GM19099 (cell line): ENCODE results near the gene MOB3A.

Experiments used
- POLR2A ChIP-seq: IDR thresholded peaks from 3 replicates; pipeline ENCODE4 v1.6.1; 2011; ENCODE audit warnings: low read depth; ENCODE audit not compliant: insufficient read length; ENCODE audit errors: extremely low read depth

The MOB3A gene

DNA sequence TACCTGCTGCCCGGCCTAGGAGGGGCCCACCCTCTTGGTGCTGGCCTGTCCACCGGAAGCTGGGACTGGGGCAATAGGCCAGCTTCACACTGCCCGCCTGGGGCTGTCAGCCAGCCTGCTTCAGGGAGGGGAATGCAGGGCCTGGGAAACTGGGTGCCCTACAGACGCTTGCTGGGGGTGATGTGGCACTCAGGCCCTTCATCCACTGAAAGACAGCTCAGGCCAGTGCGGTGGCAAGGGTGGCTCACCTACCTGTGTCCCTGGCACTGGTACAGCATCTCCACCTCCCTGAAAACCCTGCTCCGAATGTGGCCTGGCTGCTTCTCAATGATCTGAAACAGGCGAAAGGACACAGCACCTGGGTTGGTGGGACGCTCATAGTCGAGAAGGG is 52.9 kb downstream of the MOB3A start:
- no peak for TF ChIP-seq POLR2A

DNA sequence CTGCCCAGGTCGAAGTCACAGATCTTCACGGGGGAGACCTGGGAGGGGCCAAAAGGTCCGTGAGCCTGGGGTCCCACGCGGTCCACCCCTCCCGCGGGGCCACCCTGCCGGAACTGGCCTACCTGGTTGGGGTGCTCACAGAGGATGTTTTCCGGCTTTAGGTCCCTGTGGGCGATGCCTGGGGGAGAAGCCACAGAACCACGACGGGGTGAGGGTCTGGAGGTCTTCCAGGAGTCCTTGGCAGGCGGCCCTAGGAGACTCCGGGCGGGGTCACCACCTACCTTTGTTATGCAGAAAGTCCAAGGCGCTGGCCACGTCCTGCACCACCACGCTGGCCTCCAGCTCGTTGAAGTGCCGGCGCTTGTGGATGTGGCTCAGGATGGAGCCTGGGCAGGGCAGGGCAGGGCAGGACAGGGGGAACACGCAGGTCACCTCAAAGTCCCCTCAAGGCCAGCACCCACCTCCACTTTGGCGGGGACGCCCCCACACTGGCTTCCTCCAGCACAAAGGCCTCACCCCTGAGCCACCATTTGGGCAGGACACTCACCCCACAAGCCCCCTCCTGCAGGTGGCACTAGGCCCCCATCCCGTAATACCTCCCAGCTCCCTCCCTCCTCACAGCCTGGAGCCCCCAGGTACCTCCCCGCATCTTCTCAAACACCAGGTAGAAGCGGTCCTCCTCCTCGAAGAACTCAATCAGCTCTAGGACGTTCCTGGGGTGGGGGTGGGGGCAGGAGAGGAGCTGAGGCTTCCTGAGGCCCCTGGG is 53.5 kb downstream of the MOB3A start:
- no peak for TF ChIP-seq POLR2A

DNA sequence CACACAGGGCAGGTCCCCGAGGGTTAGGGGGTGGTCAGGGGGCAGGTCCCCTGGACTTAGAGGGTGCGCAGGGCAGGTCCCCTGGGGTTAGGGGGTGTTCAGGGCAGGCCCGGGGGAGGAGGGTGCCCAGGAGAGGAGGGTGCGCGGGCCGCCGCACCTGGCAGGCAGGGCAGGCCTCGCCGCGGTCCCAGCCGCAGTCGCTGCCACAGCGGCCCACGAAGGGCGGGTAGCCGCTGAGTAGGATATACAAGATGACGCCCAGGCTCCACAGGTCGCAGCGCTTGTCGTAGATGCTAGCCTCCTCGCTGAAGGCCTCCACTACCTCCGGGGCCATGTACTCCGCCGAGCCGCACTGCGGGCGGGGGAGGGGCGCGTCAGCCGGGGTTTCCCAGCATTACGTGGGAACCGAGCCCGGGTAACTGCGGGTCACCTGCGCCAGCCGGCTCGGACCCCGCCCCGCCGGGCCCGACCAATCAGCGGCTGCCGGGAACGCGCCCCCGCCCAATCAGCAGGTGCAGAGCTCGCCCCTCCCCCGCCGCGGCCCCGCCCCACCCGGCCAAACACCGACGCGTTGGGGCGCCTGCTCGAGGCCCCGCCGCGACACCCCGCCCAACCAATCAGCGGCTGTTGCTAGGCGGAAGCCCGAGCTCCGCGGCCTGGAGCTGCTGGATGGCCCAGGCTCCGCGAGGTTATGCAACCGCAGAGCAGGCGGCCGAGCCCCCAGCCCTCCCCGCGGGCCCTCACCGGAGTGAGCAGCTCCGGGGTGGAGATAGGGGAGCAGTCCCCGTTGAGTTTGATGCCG is 54.2 kb downstream of the MOB3A start:
- peak; percentile 71 for TF ChIP-seq POLR2A

DNA sequence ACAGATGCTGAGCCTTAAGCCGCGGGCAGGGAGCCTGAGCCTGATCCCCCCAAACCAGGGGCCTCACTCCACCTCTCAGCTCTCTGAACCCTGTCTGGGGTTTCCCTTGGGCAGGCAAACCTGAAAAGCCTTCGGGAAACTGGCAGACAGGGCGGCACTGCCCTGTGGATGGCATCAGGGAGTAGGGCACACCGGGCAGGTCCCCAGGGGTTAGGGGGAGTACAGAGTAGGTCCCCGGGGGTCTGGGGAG is 54.8 kb downstream of the MOB3A start:
- no peak for TF ChIP-seq POLR2A

DNA sequence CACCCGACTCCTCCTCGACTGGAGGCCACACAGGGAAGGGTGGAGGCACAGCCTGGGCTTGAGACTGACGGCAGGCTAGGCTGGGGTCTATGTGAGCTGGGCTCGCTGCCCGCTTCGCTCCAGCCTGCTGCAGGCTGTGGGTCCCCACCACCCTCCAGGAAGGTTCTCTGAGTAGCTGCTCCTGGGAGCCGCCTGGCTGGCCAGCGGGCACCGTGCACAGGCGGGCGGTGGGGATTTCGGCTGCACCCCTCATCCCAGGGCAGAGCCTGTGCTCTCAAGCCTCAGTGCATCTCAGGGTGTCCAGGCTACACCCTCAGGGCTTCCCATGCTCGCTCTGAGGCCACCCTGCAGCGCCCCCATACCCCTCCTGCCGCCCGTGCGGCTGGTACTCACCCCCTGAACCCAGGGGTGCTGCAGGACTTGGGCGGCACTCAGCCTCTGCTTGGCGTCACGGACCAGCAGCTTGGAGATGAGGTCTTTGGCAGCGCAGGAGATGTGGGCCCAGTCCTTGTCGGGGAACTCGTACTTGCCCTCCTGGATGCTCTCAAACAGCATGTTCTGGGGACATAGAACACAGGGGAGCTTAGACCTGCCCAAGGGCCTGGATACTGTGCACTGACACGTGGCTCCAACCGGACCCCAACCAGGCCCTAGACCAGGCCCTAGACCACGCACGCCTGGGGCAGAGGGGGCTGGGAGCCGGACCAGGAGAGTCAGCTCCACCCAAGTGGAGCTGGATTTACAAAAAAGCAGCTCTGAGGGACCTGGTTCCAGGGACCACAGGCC is 55.3 kb downstream of the MOB3A start:
- peak; percentile 12 for TF ChIP-seq POLR2A

DNA sequence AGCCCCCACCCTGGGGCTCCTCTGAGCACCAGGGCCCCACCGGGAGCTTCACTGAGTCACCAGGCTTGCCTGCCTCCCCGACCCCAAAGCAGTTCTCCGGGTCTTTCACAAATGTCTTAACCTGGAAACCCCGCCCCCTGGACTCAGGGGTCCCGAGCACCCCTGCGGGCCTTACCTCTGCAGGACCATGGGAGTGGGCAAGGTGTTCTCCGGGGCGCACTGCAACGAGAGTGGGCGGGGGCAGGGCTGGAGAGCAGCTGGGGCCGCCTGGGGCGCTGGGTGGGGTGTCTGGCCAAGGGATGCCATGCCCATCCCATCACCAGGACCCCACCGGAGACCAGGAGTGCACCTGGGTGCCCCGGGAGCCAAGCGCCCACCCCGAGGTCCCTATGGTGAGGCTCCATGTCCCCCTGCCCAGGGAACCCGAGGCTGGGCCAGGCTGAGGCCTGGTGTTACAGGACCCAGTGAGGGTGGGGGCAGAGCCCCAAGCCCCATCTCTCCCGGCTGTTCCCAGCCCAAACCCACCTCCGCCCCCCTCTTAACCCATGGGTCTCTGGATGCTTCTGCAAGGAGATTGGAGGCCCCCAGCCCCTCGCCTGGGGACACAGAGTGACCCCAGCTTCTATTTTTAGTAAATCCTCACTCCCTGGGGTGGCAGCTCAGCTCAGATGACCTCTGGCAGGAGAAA is 56.0 kb downstream of the MOB3A start:
- no peak for TF ChIP-seq POLR2A

DNA sequence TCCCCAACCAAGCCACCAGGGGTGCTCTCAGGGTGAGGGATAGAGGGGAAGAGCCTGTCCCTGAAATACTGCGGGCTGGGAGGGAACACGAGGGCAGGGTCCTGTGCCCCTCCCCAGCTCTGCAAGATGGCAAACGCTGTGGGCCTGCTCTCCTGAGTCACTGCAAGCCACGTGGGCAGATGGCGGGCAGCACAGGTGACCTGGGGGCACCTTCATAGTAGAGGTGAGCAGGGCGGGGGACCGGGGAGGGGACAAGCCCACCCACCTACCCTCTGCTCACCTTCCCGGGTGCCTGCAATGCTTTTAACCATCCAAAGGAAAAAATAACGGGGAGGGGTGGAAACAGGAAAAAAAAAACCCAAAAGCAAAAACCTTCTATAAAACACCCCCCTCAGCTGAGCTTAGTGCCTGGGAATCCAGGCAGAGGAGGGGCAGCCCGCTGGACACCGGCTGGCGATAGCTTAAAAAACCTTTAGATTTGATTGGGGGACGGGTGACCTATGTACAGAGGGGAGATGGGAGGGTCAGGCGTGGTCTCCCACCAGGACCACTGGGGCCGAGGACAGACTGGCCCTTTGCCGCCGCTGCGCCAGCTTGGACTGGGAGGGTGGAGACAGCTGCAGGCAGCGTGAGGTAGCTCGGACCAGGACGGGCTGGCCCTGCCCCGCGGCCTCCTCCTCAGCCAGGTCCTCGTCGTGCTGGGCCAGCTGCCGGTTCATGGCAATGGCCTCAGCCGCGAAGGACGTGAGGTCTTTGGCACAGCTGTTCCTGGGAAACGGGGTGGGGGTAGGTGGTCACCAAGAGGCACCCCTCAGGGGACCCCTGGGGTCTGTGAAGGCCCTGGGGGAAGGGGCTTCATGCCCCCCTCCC is 56.8 kb downstream of the MOB3A start:
- TF ChIP-seq POLR2A, result no peak

DNA sequence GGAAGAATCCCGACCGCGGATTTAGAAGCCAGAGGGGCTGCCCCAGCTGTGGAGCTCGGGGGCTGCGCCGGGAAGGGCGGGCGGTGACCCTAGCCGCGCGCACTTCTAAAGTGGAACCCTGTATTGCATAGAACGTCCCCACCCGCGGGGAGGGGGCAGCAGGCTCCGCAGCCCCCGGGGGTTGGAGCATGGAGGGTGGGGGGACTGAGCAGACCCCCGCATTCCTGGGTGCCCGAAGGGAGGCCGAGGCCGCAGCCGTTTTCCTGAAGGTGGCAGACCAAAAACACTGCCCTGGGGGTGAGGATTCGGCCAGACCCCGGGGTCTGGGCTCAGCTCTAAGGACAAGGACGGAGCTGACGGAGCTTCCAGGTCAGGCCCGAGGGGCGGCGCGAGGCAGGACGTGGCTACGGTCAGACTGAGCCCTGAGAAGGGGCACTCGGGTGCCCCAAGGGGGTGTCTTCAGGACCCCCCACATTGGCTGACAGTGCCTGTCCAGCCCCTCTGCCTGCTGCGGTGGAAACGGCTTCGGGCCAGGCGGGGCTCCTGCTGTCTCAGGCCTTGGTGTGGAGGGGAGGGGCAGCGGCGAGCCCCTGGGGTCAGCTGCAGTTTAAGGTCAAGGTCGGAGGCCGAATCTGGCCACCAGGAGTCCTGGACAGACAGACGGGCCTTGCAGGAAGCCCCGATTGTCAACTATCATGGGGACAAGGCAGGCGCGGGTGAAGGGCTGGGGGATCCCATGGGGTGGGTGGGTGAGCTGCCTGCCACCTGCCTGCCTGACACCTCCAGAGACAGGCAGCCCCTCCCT is 57.6 kb downstream of the MOB3A start:
- TF ChIP-seq POLR2A, result no peak

DNA sequence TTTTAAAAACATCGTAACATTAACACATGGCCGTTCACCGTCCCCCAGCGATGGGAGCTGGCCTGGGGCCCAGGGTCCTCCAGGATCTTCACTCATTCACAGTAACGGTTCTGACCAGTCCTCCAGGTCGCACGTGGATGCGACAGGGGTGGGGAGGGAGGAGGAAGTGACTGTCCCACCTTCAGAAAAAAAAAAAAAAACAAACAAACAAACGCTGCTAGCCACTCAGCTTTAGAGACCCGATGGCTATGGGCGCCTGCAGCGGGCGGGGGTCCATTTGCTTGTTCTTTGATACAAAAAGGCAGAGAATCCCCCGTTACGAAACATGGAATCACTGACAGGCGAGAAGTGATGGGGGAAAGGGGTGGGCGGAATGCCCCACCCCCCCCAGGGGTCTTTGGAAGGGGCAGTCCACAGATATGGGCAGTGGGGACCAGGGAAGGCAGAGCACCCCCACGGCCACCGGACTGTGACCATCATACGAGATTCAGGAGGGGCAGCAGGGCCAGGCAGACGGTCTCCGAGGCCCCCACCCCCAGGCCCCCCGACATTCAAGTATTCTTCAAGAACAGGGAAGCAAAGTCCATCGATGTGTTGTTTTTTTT is 58.4 kb downstream of the MOB3A start:
- no peak for TF ChIP-seq POLR2A

DNA sequence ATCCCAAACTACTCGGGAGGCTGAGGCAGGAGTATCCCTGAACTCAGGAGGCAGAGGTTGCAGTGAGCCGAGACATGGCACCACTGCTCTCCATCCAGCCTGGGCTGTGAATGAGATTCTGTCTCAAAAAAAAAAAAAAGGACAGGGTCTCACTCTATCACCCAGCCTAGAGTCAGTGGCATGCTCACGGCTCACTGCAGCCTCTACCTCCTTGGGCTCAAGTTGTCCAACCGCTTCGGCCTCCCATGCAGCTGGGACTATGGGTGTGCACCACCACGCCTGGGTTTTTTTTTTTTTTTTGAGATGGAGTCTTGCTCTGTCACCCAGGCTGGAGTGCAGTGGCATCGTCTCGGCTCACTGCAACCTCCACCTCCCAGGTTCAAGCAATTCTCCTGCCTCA is 59.7 kb downstream of the MOB3A start:
- TF ChIP-seq POLR2A, result peak; percentile 7

DNA sequence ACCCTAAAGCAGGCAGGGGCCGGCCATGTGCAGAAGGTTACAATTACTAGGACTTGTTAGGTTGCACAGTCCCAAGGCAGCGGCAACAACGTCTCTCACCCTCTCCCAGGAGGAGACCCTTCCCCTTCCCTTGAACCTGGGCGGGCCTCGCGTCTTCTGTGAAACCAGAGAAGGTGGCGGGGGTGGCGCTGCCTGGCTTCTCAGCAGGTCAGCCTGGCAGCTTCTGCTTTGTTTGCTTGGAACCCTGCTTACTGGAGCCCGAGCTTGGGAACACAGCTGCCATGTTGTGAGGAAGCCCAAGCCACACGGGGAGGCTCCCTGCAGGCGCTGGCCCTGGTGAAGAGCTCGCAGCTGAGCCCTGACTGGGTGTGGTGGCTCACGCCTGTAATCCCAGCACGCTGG is 60.5 kb downstream of the MOB3A start:
- no peak for TF ChIP-seq POLR2A

DNA sequence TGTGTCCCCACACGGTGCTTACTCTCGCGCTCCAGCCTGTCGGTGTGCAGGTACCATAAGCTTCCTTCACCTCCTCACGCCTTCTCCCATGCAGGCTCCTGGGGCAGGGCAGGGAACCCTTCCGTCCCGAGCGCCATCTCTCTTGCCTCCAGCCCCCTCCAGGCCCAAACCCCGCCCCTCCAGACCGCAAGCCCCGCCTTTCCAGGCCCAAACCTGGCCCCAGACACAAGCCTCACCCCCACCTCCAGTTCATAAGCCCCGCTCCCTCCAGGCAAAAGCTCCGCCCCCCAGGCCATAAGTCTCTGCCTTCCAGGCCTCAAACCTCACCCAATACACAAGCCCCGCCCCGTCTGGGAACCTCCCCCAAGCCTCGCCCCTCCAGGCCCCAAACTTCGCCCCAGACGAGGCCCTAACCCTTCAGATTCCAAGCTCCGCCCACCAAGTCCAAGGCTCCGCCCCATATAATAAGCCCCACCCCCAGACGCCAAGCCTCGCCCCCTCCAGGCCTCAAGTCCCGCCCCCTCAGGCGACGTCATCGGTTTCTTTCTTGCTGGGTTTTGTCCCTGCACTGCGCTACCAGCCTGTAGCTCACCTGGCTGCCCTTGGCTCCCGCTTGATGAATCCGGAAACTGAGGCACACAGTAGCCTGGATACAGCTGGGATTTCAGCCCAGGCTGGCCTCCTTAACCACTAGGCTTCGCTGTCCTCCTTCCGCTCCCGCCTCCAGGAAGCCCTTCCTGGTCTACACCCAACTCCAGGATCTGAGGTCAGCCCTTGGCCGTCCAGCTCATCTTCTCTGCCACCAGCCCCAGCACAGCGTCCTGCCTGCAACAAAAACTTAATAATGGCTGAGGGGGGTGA is 61.2 kb downstream of the MOB3A start:
- TF ChIP-seq POLR2A, result no peak

DNA sequence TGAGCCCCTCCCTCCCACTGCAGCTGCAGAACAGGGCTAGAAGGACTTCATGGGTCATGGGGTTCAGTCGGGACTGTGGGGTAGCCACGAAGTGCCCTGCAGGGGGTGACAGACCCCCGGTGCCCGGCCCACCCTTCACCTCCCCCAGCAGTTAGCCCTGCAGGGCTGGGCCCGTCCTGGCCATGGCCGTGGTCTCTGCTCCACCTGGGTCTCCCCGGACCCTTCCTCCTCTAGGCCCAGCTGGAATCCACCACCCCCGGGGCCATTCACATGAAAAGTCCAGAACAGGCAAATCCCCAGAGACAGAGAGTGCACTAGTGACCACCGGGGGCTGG is 62.3 kb downstream of the MOB3A start:
- TF ChIP-seq POLR2A, result no peak
